Omental fat pad (tissue), 4 donors: ENCODE measurements around the gene PIEZO1. TPM values are rescaled to one million over a fixed set of nuclear protein-coding genes. Genes with fewer than 3 reads are reported as not detected.

Experiments
- ATAC-seq: fragments of 150-250 bp; one replicate; pipeline ENCODE4 v1.9.1; 2016; ENCODE audit warnings: mild to moderate bottlenecking, moderate library complexity; ENCODE audit not compliant: low FRiP score
- DNase-seq: peaks from one replicate; pipeline ENCODE4 v3.0.0-alpha.2; 2019; ENCODE audit warnings: low spot score
- CTCF ChIP-seq, 3 donors: fragments of 450-650 bp; IDR thresholded peaks; one replicate each; pipeline ENCODE4 v1.5.1; 2016 to 2017; ENCODE audit warnings: antibody characterized with exemption in 3 of 3, mild to moderate bottlenecking in 3 of 3, moderate library complexity in 2 of 3
- total RNA-seq, 4 donors: library from RNA; depleted of rRNA; stranded (reverse); fragments of >200 nt; gene quantifications; one replicate each; pipeline ENCODE4 v1.1.0, GENCODE V29; 2016

Gene PIEZO1
- total RNA-seq, 4 donors from 2014 or later, result 151 to 315 (median 249) TPM

DNA sequence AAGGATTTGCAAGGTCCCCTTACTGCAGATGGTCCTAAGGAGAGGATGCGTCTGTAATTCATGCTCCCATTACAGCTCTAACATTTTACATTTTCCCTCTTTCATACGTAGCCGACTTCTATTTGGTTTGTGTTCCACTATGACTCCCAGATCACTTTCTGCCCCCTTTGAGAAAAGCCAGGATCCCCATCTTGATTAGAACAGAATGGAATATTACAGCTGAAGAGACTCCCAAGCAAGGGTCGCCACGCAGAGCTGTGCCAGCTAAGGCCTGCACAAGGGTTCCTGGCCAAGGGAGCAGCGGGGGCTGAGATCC lies 15.2 kb upstream of the PIEZO1 start:
- DNase-seq (no peak), ATAC-seq (no peak)
- no peak for TF ChIP-seq CTCF (IDR thresholded peaks at IDR 0.05)

DNA sequence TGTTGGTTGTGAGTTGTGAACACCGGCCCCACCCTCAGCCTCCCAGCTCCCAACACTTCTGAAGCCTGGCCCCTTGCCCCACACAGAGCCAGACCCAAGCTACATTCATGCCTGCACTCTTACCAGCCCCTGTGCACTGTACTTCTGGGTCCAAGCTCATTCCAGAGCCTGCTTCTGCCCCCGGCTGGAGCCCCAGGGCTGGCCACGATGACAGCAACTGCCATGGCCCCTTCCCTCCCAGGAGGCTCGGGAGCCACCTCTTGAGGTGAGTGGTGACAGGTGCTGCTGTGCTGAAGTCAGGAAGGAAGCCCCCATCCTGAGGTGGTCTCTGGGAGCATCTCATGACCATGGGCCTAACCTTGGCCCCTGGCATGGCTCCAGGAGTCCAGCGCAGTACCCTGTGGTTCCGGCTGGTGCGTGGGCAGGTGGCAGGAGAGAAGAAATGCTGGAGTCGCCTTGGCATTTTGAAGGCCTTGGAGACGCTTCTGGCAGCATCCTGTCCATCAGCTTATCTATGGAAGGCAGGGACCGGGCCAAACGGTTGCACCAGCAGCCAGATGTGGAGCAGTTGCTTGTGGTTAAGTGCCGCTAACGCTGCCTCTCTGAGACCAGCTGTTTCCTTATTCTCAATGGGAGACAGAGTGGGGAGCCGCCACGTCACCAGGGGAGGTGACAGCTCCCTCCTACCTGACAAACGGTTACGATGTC lies 14.7 kb upstream of the PIEZO1 start:
- no peak for DNase-seq
- ATAC-seq, result no peak
- TF ChIP-seq CTCF (IDR thresholded peaks at IDR 0.05), result no peak

DNA sequence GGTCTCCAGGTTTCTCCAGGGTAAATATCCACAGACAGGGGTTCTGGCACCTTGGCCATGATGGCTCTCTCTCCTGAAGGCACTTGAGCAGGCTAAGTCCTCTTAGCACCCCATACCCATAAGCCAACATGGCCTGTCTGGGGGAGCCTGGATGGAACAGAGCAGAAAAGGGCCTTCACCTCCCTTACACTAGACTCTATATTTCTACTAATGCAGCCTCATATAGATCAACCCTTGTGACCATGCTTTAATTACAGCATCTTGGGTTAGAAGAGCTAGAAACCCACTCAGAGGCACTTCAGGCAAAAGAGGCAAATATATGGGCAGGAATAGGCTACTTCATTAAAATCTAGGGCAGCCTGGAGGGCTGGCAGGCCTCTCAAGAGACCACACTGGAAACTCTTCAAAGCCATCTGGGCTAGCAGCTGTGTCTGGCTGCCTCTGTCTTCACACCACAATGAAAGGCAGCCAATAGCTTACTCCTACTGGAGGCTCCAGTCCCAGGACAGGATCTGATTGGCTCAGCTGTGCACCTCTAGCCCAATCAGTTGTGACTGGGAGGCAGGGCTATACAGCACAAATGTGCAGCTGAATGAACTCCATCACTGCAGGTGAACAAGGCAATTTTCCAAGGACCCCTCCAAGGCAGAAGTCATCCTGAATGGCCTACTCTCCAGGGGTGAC lies 13.9 kb upstream of the PIEZO1 start:
- no peak for TF ChIP-seq CTCF (IDR thresholded peaks at IDR 0.05)
- DNase-seq (no peak), ATAC-seq (no peak)

DNA sequence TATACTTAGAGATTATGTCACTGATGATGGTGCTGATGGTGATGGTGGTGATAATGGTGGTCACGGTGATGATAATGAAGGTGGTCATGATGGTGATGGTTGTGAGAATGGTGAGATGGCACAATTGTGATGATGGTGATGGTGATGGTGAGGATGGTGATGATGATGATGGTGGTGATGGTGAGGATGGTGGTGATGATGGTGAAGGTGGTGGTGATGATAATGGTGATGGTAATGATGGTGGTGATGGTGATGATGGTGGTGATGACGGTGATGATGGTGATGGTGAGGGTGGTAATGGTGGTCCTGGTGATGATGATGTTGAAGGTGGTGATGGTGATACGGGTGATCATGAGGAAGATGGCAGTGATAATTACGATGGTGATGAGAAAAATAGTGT lies 13.1 kb upstream of the PIEZO1 start:
- TF ChIP-seq CTCF (IDR thresholded peaks at IDR 0.05), result no peak
- DNase-seq (no peak), ATAC-seq (no peak)

GRCh38 chr16:88796278-88796677 lies 11.3 kb upstream of the PIEZO1 start:
- ATAC-seq (no peak), DNase-seq (no peak)
- no peak for TF ChIP-seq CTCF (IDR thresholded peaks at IDR 0.05)

DNA sequence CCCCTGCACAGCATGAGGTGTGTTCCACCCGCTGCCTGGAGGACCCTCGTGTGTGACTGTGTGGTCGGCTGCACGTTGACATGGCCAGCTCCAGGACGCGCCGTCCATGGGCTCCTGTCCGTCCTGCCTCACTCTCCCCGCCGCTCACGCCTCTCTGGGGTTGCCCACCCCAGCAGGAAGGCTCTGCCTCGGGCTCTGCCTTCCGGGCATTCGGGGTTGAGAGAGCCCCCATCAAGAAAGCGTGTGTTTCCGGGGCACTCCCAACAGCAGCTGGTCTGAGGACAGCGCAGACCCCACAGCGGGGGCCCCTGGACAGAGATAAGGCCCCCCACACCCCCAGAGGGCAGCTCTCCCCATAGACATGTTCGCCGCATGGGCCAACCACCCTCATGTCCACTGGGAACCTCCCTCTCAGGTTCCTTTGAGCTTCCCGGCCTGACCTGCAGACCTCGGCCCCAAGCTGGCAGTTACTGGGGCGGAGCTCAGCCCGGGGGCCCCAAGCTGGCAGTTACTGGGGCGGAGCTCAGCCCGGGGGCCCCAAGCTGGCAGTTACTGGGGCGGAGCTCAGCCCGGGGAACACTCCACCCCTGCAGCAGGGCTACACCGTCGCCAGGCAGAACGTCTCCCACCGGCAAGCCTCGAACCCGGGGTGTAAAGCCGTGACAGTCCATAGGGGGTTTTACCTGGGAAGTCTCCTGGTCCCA lies 8.4 kb upstream of the PIEZO1 start:
- no peak for TF ChIP-seq CTCF (IDR thresholded peaks at IDR 0.05)
- ATAC-seq, result no peak
- no peak for DNase-seq
